Right lobe of liver (tissue), 4 donors: ENCODE data around the gene ADD2.

Experiments
- POLR2A ChIP-seq: fragments of 450-650 bp; IDR thresholded peaks from one replicate; pipeline ENCODE4 v1.6.1; 2017; ENCODE audit warnings: antibody characterized with exemption, mild to moderate bottlenecking
- TF ChIP-seq, protein P1 (sequence below), 4 donors: fragments of 200-600 bp in 3 of 4; fragments of 450-650 bp in 1 of 4; IDR thresholded peaks; one replicate each; pipeline versions ENCODE4 v1.5.1 to v1.8.0; 2016 to 2022; ENCODE audit warnings: antibody characterized with exemption in 4 of 4, mild to moderate bottlenecking in 2 of 4
- donor health status: DM: no; HTN: no; CAD: no.
- donor health status: DM: no; HTN: no; CAD: no.
- donor health status: DM: no; HTN: yes; CAD: no.

- TF ChIP-seq, protein P1, sequence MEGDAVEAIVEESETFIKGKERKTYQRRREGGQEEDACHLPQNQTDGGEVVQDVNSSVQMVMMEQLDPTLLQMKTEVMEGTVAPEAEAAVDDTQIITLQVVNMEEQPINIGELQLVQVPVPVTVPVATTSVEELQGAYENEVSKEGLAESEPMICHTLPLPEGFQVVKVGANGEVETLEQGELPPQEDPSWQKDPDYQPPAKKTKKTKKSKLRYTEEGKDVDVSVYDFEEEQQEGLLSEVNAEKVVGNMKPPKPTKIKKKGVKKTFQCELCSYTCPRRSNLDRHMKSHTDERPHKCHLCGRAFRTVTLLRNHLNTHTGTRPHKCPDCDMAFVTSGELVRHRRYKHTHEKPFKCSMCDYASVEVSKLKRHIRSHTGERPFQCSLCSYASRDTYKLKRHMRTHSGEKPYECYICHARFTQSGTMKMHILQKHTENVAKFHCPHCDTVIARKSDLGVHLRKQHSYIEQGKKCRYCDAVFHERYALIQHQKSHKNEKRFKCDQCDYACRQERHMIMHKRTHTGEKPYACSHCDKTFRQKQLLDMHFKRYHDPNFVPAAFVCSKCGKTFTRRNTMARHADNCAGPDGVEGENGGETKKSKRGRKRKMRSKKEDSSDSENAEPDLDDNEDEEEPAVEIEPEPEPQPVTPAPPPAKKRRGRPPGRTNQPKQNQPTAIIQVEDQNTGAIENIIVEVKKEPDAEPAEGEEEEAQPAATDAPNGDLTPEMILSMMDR (IDR thresholded peaks at IDR 0.05) = no peak
- TF ChIP-seq POLR2A = no peak
Measured at GRCh38 chr2:70612574-70612973, 155.4 kb downstream of the ADD2 start.
